Stimulated activated CD8-positive, alpha-beta memory T cell treated with anti-CD3 and anti-CD28 coated beads, Interleukin-7, amount 100 ng/mL, for 24 hours (primary cell): ENCODE data around the gene ARHGAP27.
"Not testable (repeated sequence)": the region's sequence is repeated elsewhere in the genome, so short reads cannot be mapped to it uniquely, and the experiment has no call there.

Experiments used
- DNase-seq: peaks from one replicate; pipeline ENCODE4 v3.0.0-alpha.2; 2020; ENCODE audit warnings: low read depth

Gene ARHGAP27

GRCh38 chr17:45446872-45447625 lies 14.4 kb upstream of the ARHGAP27 start:
- not testable (repeated sequence) for DNase-seq

- DNase-seq, result not testable (repeated sequence)
Measured at GRCh38 chr17:45445901-45446743, 13.5 kb upstream of the ARHGAP27 start.

- DNase-seq, result not testable (repeated sequence)
Measured at GRCh38 chr17:45444856-45445820, 12.5 kb upstream of the ARHGAP27 start.

- not testable (repeated sequence) for DNase-seq
Measured at GRCh38 chr17:45444301-45444700, 11.6 kb upstream of the ARHGAP27 start.

- not testable (repeated sequence) for DNase-seq
Measured at GRCh38 chr17:45443371-45444260, 10.9 kb upstream of the ARHGAP27 start.

GRCh38 chr17:45441526-45442310 lies 9.0 kb upstream of the ARHGAP27 start:
- no peak for DNase-seq

- not testable (repeated sequence) for DNase-seq
Measured at GRCh38 chr17:45440839-45441515, 8.3 kb upstream of the ARHGAP27 start.

GRCh38 chr17:45440161-45440778 lies 7.6 kb upstream of the ARHGAP27 start:
- no peak for DNase-seq

GRCh38 chr17:45438931-45439610 lies 6.4 kb upstream of the ARHGAP27 start:
- DNase-seq, result no peak

GRCh38 chr17:45437465-45438283 lies 5.0 kb upstream of the ARHGAP27 start:
- DNase-seq, result no peak

- DNase-seq, result no peak
Measured at GRCh38 chr17:45436625-45437464, 4.2 kb upstream of the ARHGAP27 start.

GRCh38 chr17:45436161-45436560 lies 3.5 kb upstream of the ARHGAP27 start:
- no peak for DNase-seq

GRCh38 chr17:45435481-45435880 lies 2.8 kb upstream of the ARHGAP27 start:
- DNase-seq, result no peak

GRCh38 chr17:45433159-45433535 lies 477 bp upstream of the ARHGAP27 start:
- no peak for DNase-seq

GRCh38 chr17:45431531-45432404 lies 902 bp downstream of the ARHGAP27 start:
- DNase-seq, result no peak
